GM12873 (cell line): ENCODE data around the gene TBCE.

Experiments used
- CTCF ChIP-seq: IDR thresholded peaks from 2 replicates; pipeline ENCODE4 v1.5.1; 2012; ENCODE audit warnings: low read depth, mild to moderate bottlenecking, moderate library complexity, low read length, control low read depth; ENCODE audit not compliant: insufficient read depth; ENCODE audit errors: missing control alignments

TBCE gene

GRCh38 chr1:235450886-235451483 is 83.8 kb downstream of the TBCE start:
- TF ChIP-seq CTCF: no peak

DNA sequence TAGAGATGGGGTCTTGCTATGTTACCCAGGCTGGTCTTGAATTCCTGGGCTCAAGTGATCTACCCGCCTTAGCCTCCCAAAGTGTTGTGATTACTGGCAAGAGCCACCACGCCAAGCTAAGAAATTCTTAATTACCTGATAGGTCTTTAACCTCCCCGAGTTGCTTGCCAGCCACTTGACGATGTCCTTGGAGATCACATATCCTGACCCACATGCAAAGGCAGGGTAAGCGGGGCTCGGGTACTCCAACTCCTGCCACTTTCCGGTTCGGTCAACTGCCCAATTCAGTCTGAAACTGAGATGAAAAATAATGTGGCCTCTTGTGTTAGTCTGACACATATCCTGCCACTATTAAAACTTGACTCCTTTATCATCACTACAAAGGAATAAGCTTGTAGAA is 86.8 kb downstream of the TBCE start:
- no peak for TF ChIP-seq CTCF

GRCh38 chr1:235455097-235455496 is 87.9 kb downstream of the TBCE start:
- no peak for TF ChIP-seq CTCF

- no peak for TF ChIP-seq CTCF
Measured at GRCh38 chr1:235455823-235456222, 88.6 kb downstream of the TBCE start.

GRCh38 chr1:235460770-235461169 is 93.5 kb downstream of the TBCE start:
- no peak for TF ChIP-seq CTCF

GRCh38 chr1:235461954-235462353 is 94.7 kb downstream of the TBCE start:
- no peak for TF ChIP-seq CTCF

DNA sequence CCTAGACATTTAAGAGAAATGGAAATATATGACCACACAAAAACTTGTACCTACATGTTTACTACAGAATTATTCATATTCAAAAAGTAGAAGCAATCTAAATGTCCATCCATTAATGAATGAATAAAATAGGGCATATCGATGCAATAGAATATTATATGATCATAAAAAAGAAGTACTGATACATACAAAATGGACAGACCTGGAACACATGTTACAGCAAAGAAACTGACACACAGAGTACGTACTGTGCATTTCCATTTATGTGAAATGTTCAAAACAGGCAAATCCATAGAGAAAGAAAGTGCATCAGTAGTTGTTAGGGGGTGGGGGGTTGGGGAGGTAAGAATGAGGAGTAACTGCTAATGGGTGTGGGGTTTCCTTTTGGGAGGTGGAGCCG is 97.8 kb downstream of the TBCE start:
- TF ChIP-seq CTCF: no peak

DNA sequence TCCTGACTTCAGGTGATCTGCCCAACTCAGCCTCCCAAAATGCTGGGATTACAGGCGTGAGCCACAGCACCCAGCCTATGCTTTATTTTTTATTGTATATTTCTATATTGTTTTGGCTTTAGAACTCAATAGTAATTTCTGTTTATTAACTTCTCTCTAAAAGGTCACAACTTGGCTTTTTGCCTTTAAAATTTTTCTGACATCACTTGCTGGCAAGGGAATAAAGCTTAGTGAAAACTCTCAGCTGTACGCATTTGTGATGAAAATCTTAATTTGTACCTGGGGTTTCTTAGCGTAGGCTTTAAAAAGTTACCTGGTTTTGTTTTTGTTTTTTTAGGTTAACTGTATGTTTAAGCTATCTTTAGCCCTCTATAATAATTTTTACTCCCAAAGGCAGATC is 100.8 kb downstream of the TBCE start:
- TF ChIP-seq CTCF: no peak
